Body of pancreas (tissue), 4 donors: ENCODE measurements around the gene MED27.

ENCODE experiments used
- CTCF ChIP-seq, 7 experiments: fragments of 450-650 bp in 4 of 7; fragments of 200-600 bp in 3 of 7; sonication (generic) in 3 of 7; IDR thresholded peaks; one replicate each; pipeline ENCODE4 v1.5.1; 2016 to 2019; ENCODE audit warnings: antibody characterized with exemption in 7 of 7
- POLR2A ChIP-seq, 3 donors: fragments of 450-650 bp; IDR thresholded peaks; one replicate each; pipeline ENCODE4 v1.6.1; 2016; ENCODE audit warnings: antibody characterized with exemption in 3 of 3, mild to moderate bottlenecking in 2 of 3

DNA sequence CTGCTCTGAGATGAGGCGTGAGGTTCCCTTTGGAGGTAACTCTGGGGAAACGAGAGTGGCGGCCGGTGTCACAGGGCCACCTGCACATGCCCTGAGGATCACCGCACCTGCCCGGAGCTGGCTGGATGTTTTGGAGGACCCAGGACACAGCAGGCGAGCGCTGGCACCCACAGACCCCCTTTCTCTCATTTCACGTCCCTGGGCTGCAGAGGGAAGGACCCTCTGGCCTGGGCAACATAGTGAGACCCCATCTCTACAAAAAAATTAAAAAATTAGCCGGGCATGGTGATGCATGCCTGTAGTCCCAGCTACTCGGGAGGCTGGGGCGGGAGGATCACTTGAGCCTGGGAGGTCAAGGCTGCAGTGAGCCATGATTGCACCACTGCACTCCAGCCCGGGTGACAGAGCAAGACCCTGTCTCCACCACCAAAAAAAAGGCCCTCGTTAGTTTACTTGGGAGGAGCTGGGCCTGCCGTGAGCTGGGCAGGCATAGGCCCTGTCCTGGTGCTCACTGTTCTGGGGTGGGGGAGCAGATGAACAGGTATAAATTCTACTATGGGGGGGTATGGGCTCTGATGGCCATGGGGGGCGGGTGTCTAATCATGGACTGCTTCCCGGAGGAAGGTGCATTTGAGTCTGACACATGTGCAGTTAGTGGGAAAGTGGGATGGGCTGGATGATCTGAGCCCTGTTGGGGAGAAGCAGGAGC is 242.9 kb downstream of the MED27 start:
- TF ChIP-seq CTCF (IDR thresholded peaks at IDR 0.05) (no peak), POLR2A (IDR thresholded peaks at IDR 0.05) (no peak)
